Measurements from ENCODE around the gene MYRF. TPM values are rescaled to one million over a fixed set of nuclear protein-coding genes. Genes with fewer than 3 reads are reported as not detected.

MYRF gene
- total and polyA plus RNA-seq, 2 of the 13 experiments (the other 11 are each of a cell fraction or from before 2014, with no cell fraction given), result 10.2 to 25.9 TPM

DNA sequence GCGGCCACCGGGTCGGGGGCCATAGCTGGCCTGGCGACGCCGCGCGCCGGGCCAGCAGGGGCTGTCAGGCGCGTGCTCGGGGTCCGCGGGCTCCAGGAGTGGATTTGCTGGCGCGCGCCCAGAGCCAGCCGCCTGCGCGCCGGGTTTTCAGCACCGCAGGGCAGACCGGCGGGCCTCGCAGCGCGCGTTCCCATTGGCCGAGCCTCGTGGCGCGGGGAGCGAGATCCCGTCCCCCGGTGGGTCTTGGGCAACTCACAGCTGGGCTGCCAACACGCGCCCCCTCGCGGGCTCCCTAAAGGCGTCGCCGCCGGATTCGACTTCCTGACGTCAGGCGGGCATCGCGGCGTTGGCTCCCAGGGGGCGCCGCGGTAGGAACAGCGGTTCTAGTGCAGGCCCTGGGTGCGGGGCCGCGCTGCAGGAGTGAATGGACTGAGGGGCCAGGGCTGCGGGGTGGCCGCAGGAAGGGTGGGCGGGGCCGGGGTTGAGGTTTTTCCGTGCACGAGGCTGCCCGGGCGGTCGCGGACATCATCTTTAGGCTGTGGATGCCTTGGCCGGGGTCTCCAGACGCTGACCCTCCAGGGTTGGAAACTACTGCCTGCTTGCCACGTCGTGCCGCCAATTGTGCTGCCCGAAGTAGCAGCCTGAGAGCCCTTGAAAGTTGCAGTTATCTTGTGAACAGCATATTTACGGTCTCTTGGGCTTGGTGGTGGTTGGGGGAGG is 64.5 kb downstream of the MYRF start, which contains the start of gene FADS1 (continued):
- TF ChIP-seq RBM39 (IDR thresholded peaks at IDR 0.05; ENCODE audit: low read depth, low read length, poor library complexity, severe bottlenecking), result peak; percentile 71
- peak; percentile 15; the same call in 1 of the 2 replicates for TF ChIP-seq SP5 (CRISPR knock-in tag; IDR thresholded peaks at IDR 0.05; ENCODE audit: borderline replicate concordance, low read depth)
- peak; percentile 87 for TF ChIP-seq GATAD2A (CRISPR knock-in tag; IDR thresholded peaks at IDR 0.05)
- peak; percentile 88 for TF ChIP-seq DMAP1 (CRISPR knock-in tag; IDR thresholded peaks at IDR 0.05)
- no peak for TF ChIP-seq ZNF326 (CRISPR knock-in tag; IDR thresholded peaks at IDR 0.05; ENCODE audit: borderline replicate concordance)
- TF ChIP-seq FOXC1 (CRISPR knock-in tag; IDR thresholded peaks at IDR 0.05; ENCODE audit: borderline replicate concordance), result peak; percentile 86; the same call in 1 of the 2 replicates
- TF ChIP-seq, protein P1, sequence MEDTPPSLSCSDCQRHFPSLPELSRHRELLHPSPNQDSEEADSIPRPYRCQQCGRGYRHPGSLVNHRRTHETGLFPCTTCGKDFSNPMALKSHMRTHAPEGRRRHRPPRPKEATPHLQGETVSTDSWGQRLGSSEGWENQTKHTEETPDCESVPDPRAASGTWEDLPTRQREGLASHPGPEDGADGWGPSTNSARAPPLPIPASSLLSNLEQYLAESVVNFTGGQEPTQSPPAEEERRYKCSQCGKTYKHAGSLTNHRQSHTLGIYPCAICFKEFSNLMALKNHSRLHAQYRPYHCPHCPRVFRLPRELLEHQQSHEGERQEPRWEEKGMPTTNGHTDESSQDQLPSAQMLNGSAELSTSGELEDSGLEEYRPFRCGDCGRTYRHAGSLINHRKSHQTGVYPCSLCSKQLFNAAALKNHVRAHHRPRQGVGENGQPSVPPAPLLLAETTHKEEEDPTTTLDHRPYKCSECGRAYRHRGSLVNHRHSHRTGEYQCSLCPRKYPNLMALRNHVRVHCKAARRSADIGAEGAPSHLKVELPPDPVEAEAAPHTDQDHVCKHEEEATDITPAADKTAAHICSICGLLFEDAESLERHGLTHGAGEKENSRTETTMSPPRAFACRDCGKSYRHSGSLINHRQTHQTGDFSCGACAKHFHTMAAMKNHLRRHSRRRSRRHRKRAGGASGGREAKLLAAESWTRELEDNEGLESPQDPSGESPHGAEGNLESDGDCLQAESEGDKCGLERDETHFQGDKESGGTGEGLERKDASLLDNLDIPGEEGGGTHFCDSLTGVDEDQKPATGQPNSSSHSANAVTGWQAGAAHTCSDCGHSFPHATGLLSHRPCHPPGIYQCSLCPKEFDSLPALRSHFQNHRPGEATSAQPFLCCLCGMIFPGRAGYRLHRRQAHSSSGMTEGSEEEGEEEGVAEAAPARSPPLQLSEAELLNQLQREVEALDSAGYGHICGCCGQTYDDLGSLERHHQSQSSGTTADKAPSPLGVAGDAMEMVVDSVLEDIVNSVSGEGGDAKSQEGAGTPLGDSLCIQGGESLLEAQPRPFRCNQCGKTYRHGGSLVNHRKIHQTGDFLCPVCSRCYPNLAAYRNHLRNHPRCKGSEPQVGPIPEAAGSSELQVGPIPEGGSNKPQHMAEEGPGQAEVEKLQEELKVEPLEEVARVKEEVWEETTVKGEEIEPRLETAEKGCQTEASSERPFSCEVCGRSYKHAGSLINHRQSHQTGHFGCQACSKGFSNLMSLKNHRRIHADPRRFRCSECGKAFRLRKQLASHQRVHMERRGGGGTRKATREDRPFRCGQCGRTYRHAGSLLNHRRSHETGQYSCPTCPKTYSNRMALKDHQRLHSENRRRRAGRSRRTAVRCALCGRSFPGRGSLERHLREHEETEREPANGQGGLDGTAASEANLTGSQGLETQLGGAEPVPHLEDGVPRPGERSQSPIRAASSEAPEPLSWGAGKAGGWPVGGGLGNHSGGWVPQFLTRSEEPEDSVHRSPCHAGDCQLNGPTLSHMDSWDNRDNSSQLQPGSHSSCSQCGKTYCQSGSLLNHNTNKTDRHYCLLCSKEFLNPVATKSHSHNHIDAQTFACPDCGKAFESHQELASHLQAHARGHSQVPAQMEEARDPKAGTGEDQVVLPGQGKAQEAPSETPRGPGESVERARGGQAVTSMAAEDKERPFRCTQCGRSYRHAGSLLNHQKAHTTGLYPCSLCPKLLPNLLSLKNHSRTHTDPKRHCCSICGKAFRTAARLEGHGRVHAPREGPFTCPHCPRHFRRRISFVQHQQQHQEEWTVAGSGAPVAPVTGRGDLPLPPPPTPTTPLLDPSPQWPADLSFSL (CRISPR knock-in tag; IDR thresholded peaks at IDR 0.05), result no peak
- TF ChIP-seq, protein P2, sequence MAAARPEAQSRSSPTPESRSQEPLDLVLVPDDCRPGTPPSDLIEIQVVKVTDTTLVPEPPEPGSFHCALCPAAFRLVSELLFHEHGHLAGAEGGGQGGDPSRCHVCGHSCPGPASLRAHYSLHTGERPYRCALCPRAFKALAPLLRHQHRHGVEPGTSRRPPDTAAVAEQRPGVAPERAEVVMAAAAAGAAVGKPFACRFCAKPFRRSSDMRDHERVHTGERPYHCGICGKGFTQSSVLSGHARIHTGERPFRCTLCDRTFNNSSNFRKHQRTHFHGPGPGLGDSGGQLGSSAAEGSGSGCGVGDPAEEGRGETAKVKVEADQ (CRISPR knock-in tag; IDR thresholded peaks at IDR 0.05; ENCODE audit: borderline replicate concordance), result no peak
- no peak for TF ChIP-seq POLR2AphosphoS2 (IDR thresholded peaks at IDR 0.05; ENCODE audit: low read depth, low read length)
- TF ChIP-seq FOSL2 (CRISPR knock-in tag; IDR thresholded peaks at IDR 0.05), result peak; percentile 52; the same call in 1 of the 2 replicates
- no peak for TF ChIP-seq IKZF4 (CRISPR knock-in tag; IDR thresholded peaks at IDR 0.05; ENCODE audit: borderline replicate concordance, low read depth, not compliant biosample characterization)
- peak; percentile 95 for TF ChIP-seq PRMT3 (CRISPR knock-in tag; IDR thresholded peaks at IDR 0.05; ENCODE audit: borderline replicate concordance, low read depth)
- no peak for TF ChIP-seq TCF7L2 (IDR thresholded peaks at IDR 0.05; ENCODE audit: low read depth, low read length)
- TF ChIP-seq, protein P3, sequence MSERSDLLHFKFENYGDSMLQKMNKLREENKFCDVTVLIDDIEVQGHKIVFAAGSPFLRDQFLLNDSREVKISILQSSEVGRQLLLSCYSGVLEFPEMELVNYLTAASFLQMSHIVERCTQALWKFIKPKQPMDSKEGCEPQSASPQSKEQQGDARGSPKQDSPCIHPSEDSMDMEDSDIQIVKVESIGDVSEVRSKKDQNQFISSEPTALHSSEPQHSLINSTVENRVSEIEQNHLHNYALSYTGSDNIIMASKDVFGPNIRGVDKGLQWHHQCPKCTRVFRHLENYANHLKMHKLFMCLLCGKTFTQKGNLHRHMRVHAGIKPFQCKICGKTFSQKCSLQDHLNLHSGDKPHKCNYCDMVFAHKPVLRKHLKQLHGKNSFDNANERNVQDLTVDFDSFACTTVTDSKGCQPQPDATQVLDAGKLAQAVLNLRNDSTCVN (CRISPR knock-in tag; IDR thresholded peaks at IDR 0.05; ENCODE audit: borderline replicate concordance), result peak; percentile 44; the same call in 1 of the 2 replicates
- TF ChIP-seq ZNF614 (CRISPR knock-in tag; IDR thresholded peaks at IDR 0.05; ENCODE audit: borderline replicate concordance), result peak; percentile 39; the same call in 1 of the 2 replicates
- peak; percentile 35; the same call in 1 of the 2 replicates for TF ChIP-seq ZFP90 (CRISPR knock-in tag; IDR thresholded peaks at IDR 0.05; ENCODE audit: borderline replicate concordance)
- TF ChIP-seq STAT5B (CRISPR knock-in tag; IDR thresholded peaks at IDR 0.05), result peak; percentile 17; the same call in 1 of the 2 replicates
- TF ChIP-seq, protein P4, sequence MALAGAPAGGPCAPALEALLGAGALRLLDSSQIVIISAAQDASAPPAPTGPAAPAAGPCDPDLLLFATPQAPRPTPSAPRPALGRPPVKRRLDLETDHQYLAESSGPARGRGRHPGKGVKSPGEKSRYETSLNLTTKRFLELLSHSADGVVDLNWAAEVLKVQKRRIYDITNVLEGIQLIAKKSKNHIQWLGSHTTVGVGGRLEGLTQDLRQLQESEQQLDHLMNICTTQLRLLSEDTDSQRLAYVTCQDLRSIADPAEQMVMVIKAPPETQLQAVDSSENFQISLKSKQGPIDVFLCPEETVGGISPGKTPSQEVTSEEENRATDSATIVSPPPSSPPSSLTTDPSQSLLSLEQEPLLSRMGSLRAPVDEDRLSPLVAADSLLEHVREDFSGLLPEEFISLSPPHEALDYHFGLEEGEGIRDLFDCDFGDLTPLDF (CRISPR knock-in tag; IDR thresholded peaks at IDR 0.05), result peak; percentile 78

Measured in HepG2 (cell line).